Cardiac muscle cell (in vitro differentiated cells and primary cell): ENCODE data around the gene CLCA4. TPM values are rescaled to one million over a fixed set of nuclear protein-coding genes. Genes with fewer than 3 reads are reported as not detected.

Experiments
- DNase-seq, 2 donors: peaks; one replicate each; pipeline versions ENCODE4 v3.0.0 to v3.0.0-alpha.2; 2010 to 2017; ENCODE audit warnings: low read depth in 1 of 2, low spot score in 1 of 2
- H3K27ac ChIP-seq: fragments of 200-600 bp; sonication (generic); 2 replicates; pipeline ENCODE4 v1.5.1; 2016
- H3K27me3 ChIP-seq: fragments of 200-600 bp; sonication (generic); 2 replicates; pipeline ENCODE4 v1.6.0; 2016; ENCODE audit warnings: control low read depth
- H3K36me3 ChIP-seq: fragments of 200-600 bp; sonication (generic); 2 replicates; pipeline ENCODE4 v1.5.1; 2016; ENCODE audit warnings: control low read depth
- H3K4me1 ChIP-seq: fragments of 200-600 bp; sonication (generic); 2 replicates; pipeline ENCODE4 v1.8.1; 2017; ENCODE audit warnings: low read depth, mild to moderate bottlenecking, mixed run types
- H3K4me3 ChIP-seq: fragments of 200-600 bp; sonication (generic); 2 replicates; pipeline ENCODE4 v1.5.1; 2016; ENCODE audit warnings: mild to moderate bottlenecking
- H3K9me3 ChIP-seq: fragments of 200-600 bp; sonication (generic); 2 replicates; pipeline ENCODE4 v1.5.1; 2017; ENCODE audit warnings: low read depth, mild to moderate bottlenecking, control low read depth
- polyA plus RNA-seq: library from polyadenylated mRNA; unstranded; fragments of >200 nt; fragmentation: Nextera tagmentation; extraction: Ambion mirVana; gene quantifications from 2 replicates; pipeline ENCODE4 v1.2.1, GENCODE V29; 2016
- total RNA-seq: library from RNA; depleted of rRNA; stranded (reverse); fragments of >200 nt; gene quantifications from 2 replicates; pipeline ENCODE4 v1.2.3, GENCODE V29; 2016
- TF ChIP-seq, protein P1 (sequence below): IDR thresholded peaks from 2 replicates; pipeline ENCODE4 v1.5.1; 2012; ENCODE audit warnings: low read depth, mild to moderate bottlenecking, low read length

Gene CLCA4
- total and polyA plus RNA-seq, 2 experiments from 2014 or later = not detected

DNA sequence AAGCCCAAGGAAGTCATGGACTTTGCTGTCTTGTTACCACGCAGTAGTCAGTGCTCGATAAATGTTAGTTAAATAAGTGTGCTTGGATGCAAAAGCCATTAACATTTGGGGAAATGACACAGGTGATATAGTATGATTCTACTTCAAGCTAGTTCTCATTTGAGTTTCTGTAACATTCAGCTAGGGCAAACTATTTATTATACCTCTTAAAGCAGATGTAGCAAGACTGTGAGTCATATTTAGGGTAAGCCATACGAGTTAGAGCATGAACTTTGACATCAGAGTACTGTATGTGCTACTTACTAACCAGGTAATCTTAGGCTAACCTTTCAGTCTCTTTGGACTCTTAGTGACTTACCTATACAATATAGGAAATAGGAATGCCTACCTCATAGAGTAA is 21.0 kb downstream of the CLCA4 start:
- Histone ChIP-seq H3K4me1 (no peaks in the 10 kb centered on the region), H3K27ac (no peak overlapping the region), H3K9me3 (no peaks in the 10 kb centered on the region), H3K36me3 (no peaks in the 10 kb centered on the region), H3K4me3 (no peak overlapping the region), H3K27me3 (no peaks in the 10 kb centered on the region)
- DNase-seq = no peak
- TF ChIP-seq, protein P1, sequence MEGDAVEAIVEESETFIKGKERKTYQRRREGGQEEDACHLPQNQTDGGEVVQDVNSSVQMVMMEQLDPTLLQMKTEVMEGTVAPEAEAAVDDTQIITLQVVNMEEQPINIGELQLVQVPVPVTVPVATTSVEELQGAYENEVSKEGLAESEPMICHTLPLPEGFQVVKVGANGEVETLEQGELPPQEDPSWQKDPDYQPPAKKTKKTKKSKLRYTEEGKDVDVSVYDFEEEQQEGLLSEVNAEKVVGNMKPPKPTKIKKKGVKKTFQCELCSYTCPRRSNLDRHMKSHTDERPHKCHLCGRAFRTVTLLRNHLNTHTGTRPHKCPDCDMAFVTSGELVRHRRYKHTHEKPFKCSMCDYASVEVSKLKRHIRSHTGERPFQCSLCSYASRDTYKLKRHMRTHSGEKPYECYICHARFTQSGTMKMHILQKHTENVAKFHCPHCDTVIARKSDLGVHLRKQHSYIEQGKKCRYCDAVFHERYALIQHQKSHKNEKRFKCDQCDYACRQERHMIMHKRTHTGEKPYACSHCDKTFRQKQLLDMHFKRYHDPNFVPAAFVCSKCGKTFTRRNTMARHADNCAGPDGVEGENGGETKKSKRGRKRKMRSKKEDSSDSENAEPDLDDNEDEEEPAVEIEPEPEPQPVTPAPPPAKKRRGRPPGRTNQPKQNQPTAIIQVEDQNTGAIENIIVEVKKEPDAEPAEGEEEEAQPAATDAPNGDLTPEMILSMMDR = no peak

DNA sequence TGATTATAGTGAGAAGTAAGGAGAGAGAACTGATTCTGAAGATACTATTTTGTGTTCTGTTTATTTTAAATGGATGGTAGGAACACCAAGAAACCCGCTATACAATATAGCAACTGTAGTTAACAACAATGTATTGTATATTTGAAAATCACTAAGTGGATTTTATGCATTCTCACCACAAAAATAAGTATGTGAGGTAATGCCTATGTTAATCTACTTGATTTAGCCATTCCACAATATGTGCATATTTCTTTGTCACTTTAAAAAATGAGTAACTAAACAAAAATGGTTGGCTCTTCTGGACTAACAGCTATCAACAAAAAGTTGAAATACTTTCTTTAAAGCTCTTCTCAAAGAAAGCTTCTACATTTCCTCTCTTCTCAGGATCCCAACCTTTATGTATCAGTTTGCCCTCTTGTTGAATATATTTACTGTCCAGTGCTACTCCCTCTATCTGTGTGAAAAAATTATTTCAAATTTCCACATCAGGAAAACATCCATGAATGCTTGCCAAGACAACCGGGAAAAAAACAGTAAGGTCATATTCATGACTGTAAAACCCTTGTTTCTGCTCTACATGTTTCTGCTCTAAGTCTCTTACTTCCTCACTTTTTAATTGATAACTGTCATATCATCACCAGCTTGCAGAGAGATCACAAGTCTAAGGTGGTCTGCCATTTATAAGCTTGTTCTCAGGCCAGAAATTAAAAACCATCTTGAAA is 27.0 kb downstream of the CLCA4 start:
- Histone ChIP-seq H3K36me3 (no peaks in the 10 kb centered on the region), H3K27ac (no peak overlapping the region)
- TF ChIP-seq, protein P1 = no peak

DNA sequence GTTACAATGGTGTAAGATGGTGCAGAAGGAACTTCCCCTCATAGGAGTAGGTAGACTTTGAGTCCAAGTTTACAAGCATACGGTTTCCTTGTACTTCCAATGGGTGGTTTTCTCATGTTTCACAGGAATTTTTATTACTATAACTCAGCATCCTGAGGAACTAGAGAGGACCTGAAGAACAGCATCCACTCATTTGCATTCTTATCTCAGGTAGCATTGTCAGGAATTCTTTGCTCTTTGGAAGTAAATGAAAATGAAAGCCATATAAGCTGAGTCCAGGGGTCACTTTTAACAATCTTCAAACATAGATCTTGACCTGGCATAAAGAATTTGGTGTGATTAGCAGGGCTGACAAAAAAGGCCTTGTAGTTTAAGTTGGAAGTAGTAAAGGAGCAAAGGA is 34.4 kb downstream of the CLCA4 start:
- TF ChIP-seq, protein P1 = no peak
- DNase-seq = no peak
- Histone ChIP-seq H3K27me3 (no peaks in the 10 kb centered on the region), H3K36me3 (no peaks in the 10 kb centered on the region), H3K27ac (no peak overlapping the region), H3K4me1 (no peaks in the 10 kb centered on the region), H3K4me3 (no peak overlapping the region), H3K9me3 (no peaks in the 10 kb centered on the region)

More for the DNA sequence above, 27.0 kb downstream of the CLCA4 start:
- H3K4me3 ChIP-seq = no peak overlapping the region
- H3K27me3 ChIP-seq = no peaks in the 10 kb centered on the region
- no peaks in the 10 kb centered on the region for H3K4me1 ChIP-seq
- H3K9me3 ChIP-seq = no peaks in the 10 kb centered on the region
- peak in 1 of 2 donors; percentile 4 for DNase-seq

DNA sequence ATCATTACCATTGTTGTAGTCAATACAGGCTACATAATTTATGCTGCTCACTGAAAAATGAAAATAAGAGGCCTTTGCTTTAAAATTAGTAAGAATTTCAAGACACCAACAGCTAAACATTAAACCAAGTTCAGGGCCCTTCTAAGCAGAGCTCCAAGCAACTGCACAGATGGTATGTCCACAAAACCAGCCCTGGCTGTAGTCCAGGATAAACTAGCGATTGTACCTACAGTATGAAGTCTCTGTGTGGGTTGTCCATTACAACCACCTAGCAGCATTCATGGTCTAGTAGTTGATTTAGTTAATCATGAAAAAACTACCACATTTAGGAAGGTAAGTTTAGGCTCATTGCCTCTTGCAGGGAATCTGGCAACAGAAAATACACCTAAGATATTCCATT is 35.3 kb downstream of the CLCA4 start:
- no peak for DNase-seq
- H3K9me3 ChIP-seq = no peaks in the 10 kb centered on the region
- no peak overlapping the region for H3K4me3 ChIP-seq
- H3K4me1 ChIP-seq = no peaks in the 10 kb centered on the region
- H3K27me3 ChIP-seq = no peaks in the 10 kb centered on the region
- H3K27ac ChIP-seq = no peak overlapping the region
- TF ChIP-seq, protein P1 = no peak
- no peaks in the 10 kb centered on the region for H3K36me3 ChIP-seq

DNA sequence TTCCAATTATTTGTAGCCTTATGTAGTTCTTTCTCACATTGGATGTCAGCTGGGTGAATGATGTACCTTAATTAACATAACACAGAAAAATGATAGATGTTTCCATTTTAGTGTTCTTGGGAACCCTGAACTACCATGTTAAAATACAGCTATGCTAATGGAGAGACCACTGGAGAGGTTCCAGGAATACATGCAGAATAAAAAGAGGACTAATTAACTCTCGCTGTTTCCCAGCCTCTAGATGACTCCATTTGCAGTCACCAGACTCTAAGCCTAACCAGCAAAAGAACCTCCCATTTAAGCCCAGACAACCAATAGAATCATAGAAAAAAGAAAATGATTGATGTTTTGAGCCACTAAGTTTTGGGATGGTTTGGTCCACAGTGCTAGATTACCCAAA is 36.2 kb downstream of the CLCA4 start:
- Histone ChIP-seq H3K27me3 (no peaks in the 10 kb centered on the region), H3K4me3 (no peak overlapping the region), H3K9me3 (no peaks in the 10 kb centered on the region), H3K36me3 (no peaks in the 10 kb centered on the region), H3K4me1 (no peaks in the 10 kb centered on the region), H3K27ac (no peak overlapping the region)
- DNase-seq = no peak
- TF ChIP-seq, protein P1 = no peak
